Measurements from ENCODE around the gene CHST11.

Gene CHST11

GRCh38 chr12:104599272-104600035 lies 142.7 kb downstream of the CHST11 start:
- no peak for DNase-seq (ENCODE audit: low read depth)
- no peak overlapping the region for H3K4me3 ChIP-seq (replicated peaks; ENCODE audit: low read depth, low read length)
- no peak for TF ChIP-seq CTCF (IDR thresholded peaks at IDR 0.05; ENCODE audit: low read length, missing control alignments)

GRCh38 chr12:104600036-104600712 lies 143.4 kb downstream of the CHST11 start:
- no peak for DNase-seq (ENCODE audit: low read depth)
- TF ChIP-seq CTCF (IDR thresholded peaks at IDR 0.05; ENCODE audit: low read length, missing control alignments), result no peak
- no peak overlapping the region for H3K4me3 ChIP-seq (replicated peaks; ENCODE audit: low read depth, low read length)

- peak; percentile 23 for DNase-seq (ENCODE audit: low read depth)
- no peak overlapping the region for H3K4me3 ChIP-seq (replicated peaks; ENCODE audit: low read depth, low read length)
- no peak for TF ChIP-seq CTCF (IDR thresholded peaks at IDR 0.05; ENCODE audit: low read length, missing control alignments)
Measured at GRCh38 chr12:104600790-104601739, 144.3 kb downstream of the CHST11 start.

- DNase-seq (ENCODE audit: low read depth), result no peak
- H3K4me3 ChIP-seq (replicated peaks; ENCODE audit: low read depth, low read length), result no peak overlapping the region
- TF ChIP-seq CTCF (IDR thresholded peaks at IDR 0.05; ENCODE audit: low read length, missing control alignments), result no peak
Measured at GRCh38 chr12:104602406-104602805, 145.7 kb downstream of the CHST11 start.

- no peak for DNase-seq (ENCODE audit: low read depth)
- TF ChIP-seq CTCF (IDR thresholded peaks at IDR 0.05; ENCODE audit: low read length, missing control alignments), result no peak
- no peak overlapping the region for H3K4me3 ChIP-seq (replicated peaks; ENCODE audit: low read depth, low read length)
Measured at GRCh38 chr12:104602896-104603295, 146.1 kb downstream of the CHST11 start.

- no peak for TF ChIP-seq CTCF (IDR thresholded peaks at IDR 0.05; ENCODE audit: low read length, missing control alignments)
- H3K4me3 ChIP-seq (replicated peaks; ENCODE audit: low read depth, low read length), result no peak overlapping the region
- DNase-seq (ENCODE audit: low read depth), result no peak
Measured at GRCh38 chr12:104603545-104603973, 146.8 kb downstream of the CHST11 start.

Data from fibroblast of pulmonary artery (primary cell).